HAP-1 (cell line): ENCODE results near the gene MYOM1.

Source experiments
- DNase-seq, 2 experiments: peaks; one replicate each; pipeline ENCODE4 v3.0.0-alpha.2; 2016 to 2020; ENCODE audit warnings: low spot score in 2 of 2
- H3K27me3 ChIP-seq: fragments of 250-450 bp; sonication (Bioruptor Pico); 2 replicates; pipeline ENCODE4 v1.5.1; 2020; ENCODE audit warnings: low read depth, mild to moderate bottlenecking, moderate library complexity
- H3K36me3 ChIP-seq: fragments of 250-450 bp; sonication (Bioruptor Pico); replicated peaks from 2 replicates; pipeline ENCODE4 v1.5.1; 2020; ENCODE audit warnings: mild to moderate bottlenecking
- H3K4me1 ChIP-seq: fragments of 250-450 bp; sonication (Bioruptor Pico); 2 replicates; pipeline ENCODE4 v1.5.1; 2020; ENCODE audit warnings: mild to moderate bottlenecking
- H3K4me3 ChIP-seq: fragments of 250-450 bp; sonication (Bioruptor Pico); 2 replicates; pipeline ENCODE4 v1.5.1; 2020; ENCODE audit warnings: mild to moderate bottlenecking, moderate library complexity
- H3K9me3 ChIP-seq: fragments of 250-450 bp; sonication (Bioruptor Pico); 2 replicates; pipeline ENCODE4 v1.5.1; 2020; ENCODE audit warnings: mild to moderate bottlenecking, moderate library complexity
- in situ Hi-C: fragments of 300-500 bp; cut with MboI; formaldehyde crosslinking; loops from 3 replicates; pipeline ENCODE4 v1.14.3; 2020; ENCODE audit warnings: low sequenced_read_pairs, inconsistent platforms, mixed read lengths

The MYOM1 gene

GRCh38 chr18:3179430-3180089 lies 40.2 kb downstream of the MYOM1 start:
- H3K4me1 ChIP-seq = peaks cover 30% of the 10 kb centered on the region
- H3K4me3 ChIP-seq = no peak overlapping the region
- peak in 1 of 2 experiments; percentile 49 for DNase-seq
- no peaks in the 10 kb centered on the region for H3K9me3 ChIP-seq
- in situ Hi-C loops = no loop called here
- H3K27me3 ChIP-seq = no peaks in the 10 kb centered on the region
- no peaks in the 10 kb centered on the region for H3K36me3 ChIP-seq

GRCh38 chr18:3177902-3178687 lies 41.7 kb downstream of the MYOM1 start:
- peaks cover 30% of the 10 kb centered on the region for H3K4me1 ChIP-seq
- no peaks in the 10 kb centered on the region for H3K9me3 ChIP-seq
- in situ Hi-C loops = no loop called here
- H3K4me3 ChIP-seq = no peak overlapping the region
- no peaks in the 10 kb centered on the region for H3K36me3 ChIP-seq
- peak in 1 of 2 experiments; percentile 34 for DNase-seq
- H3K27me3 ChIP-seq = no peaks in the 10 kb centered on the region

DNA sequence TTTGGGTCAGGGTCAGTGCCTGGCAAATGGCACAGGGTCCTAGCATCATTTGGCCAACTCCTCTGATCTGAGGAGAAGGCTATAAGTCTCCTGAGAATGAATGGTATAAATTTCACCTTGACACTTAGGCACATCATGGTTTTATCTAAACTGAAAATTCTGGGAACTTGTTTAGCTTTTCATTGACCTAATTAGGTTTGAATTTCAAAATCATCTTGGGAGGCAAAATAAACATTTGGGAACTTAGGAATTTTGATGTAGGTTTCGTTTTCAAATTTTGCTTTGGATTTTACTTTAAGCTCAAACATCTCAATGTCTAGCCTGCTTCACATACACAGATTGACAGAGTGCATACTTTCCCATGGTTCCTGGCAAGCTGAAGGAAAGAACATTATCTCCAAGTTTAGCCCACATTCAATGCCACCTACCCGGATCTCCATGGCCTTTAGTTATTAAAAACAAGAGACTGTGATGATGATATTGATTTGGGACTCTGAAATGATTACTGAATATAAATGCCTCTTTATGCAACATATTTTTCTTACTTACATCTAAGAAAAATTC lies 44.5 kb downstream of the MYOM1 start:
- H3K9me3 ChIP-seq = no peaks in the 10 kb centered on the region
- in situ Hi-C loops = no loop called here
- no peak for DNase-seq
- no peak overlapping the region for H3K4me3 ChIP-seq
- 0 out of 2 replicates have a peak, but pooled peaks cover 3% of the 10 kb centered on the region for H3K36me3 ChIP-seq
- no peaks in the 10 kb centered on the region for H3K27me3 ChIP-seq
- H3K4me1 ChIP-seq = peaks cover 23% of the 10 kb centered on the region

DNA sequence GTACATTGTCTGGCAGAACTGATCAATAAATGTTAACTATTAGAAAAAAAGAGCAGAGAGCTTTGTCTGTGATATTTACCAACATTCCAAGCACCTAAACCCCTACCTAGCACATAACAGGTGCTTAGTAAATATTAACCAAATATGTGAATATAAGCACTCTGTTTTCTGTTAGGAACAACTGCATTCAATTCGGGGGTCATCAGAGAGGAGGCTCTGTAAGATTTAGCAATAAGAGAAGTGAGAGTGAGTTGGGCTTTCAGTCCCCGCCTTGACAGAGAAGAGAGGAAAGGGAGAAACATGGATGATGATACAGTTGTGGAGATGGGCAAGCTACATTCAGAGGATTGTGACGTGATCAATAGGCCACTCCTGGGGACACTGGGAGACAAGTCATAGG lies 47.7 kb downstream of the MYOM1 start:
- Histone ChIP-seq H3K9me3 (no peaks in the 10 kb centered on the region), H3K4me1 (no peaks in the 10 kb centered on the region), H3K36me3 (peaks cover 14% of the 10 kb centered on the region), H3K27me3 (no peaks in the 10 kb centered on the region), H3K4me3 (no peak overlapping the region)
- no peak for DNase-seq
- in situ Hi-C loops = no loop called here

DNA sequence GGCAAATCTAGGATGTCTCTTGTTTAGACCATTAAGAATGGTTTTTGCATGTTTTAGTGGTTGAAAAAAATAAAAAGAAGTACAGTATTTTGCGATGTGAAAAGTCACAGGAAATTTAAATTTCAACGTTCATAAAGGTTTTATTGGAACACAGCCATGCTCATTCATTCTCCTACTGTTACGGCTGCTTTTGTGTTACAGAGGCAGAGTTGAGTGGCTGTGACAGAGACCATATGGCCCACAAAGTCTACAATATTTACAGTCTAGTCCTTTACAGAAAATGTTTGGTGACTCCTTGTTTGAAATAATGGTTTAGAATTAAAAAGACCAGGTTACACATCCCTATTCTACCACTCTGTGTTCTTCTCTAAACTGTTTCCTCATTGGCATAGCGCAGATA lies 48.1 kb downstream of the MYOM1 start:
- in situ Hi-C loops = no loop called here
- Histone ChIP-seq H3K4me3 (no peak overlapping the region), H3K4me1 (no peaks in the 10 kb centered on the region), H3K9me3 (no peaks in the 10 kb centered on the region), H3K27me3 (no peaks in the 10 kb centered on the region), H3K36me3 (peaks cover 14% of the 10 kb centered on the region)
- DNase-seq = no peak

DNA sequence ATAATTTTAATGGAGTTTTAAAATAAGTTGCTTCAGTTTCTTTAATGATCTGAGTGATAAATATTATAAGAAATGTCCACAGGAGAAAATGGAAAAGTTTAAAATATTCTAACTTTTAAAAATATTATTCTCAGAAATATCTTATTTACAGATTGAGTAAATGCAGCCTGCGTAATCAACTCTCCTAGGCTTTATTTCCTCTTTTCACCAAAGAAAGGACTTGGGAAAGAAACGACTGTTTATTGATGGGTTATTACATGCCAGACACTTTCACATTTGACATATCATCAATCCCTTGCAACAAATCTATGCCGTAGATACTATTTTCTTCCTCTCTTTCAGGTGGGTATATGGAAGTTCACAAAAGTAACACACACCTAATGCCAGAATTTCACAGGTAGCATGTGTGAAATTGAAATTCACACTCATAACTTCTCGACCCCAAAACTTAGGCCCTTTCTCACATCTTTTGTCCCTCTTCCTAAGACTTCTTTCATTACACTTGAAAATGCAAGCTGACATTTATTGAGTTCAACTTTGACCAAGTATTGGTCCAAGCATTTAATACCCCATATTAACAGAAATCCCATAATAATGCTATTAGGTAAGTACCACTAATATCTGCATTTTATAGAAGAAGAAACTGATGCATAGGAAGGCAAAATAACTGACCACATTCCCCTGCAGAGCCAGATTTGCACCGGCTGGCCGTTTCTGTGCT lies 49.2 kb downstream of the MYOM1 start:
- DNase-seq = no peak

DNA sequence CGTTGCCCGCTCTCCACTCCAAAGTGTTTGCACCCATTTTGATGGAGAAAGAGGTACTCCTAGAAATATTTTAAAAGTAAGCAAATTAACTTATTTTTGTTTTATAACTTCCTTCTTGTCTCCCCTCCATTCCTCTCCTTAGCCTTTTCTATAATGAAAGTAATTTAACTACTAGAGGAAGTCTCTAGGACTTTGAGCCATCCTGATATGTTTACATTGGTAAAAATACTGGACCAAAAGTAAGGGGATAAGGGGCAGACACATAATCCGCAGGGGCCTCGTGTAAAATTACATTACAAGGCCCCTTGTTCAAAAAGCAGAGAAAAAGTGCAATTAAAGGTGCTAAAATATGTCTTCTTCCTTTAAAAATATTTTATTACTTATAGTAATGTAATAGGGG lies 55.4 kb downstream of the MYOM1 start:
- H3K36me3 ChIP-seq = peaks cover 28% of the 10 kb centered on the region
- DNase-seq = no peak
- no peaks in the 10 kb centered on the region for H3K4me1 ChIP-seq
- no peaks in the 10 kb centered on the region for H3K9me3 ChIP-seq
- in situ Hi-C loops = no loop called here
- no peak overlapping the region for H3K4me3 ChIP-seq
- H3K27me3 ChIP-seq = no peaks in the 10 kb centered on the region

More for the DNA sequence above, 49.2 kb downstream of the MYOM1 start:
- Histone ChIP-seq H3K9me3 (no peaks in the 10 kb centered on the region), H3K4me3 (no peak overlapping the region), H3K4me1 (no peaks in the 10 kb centered on the region), H3K36me3 (peaks cover 14% of the 10 kb centered on the region), H3K27me3 (no peaks in the 10 kb centered on the region)
- in situ Hi-C loops = no loop called here

- no peak for DNase-seq
- Histone ChIP-seq H3K36me3 (peaks cover 32% of the 10 kb centered on the region), H3K4me1 (no peaks in the 10 kb centered on the region), H3K9me3 (no peaks in the 10 kb centered on the region), H3K27me3 (peaks cover 3% of the 10 kb centered on the region; the same call in 1 of the 2 replicates), H3K4me3 (no peak overlapping the region)
- in situ Hi-C loops = no loop called here
These were observed 55.8 kb downstream of the MYOM1 start for GRCh38 chr18:3163968-3164367.

GRCh38 chr18:3162181-3162580 lies 57.6 kb downstream of the MYOM1 start:
- Histone ChIP-seq H3K27me3 (peaks cover 3% of the 10 kb centered on the region; the same call in 1 of the 2 replicates), H3K4me1 (no peaks in the 10 kb centered on the region), H3K4me3 (no peak overlapping the region), H3K36me3 (peaks cover 30% of the 10 kb centered on the region), H3K9me3 (no peaks in the 10 kb centered on the region)
- in situ Hi-C loops = no loop called here
- DNase-seq = no peak

- DNase-seq = no peak
- peaks cover 32% of the 10 kb centered on the region for H3K36me3 ChIP-seq
- in situ Hi-C loops = loop anchor here (10.0 kb wide), 1 partner anchor 225 kb away; no protein-coding TSS in a partner anchor
- H3K4me1 ChIP-seq = no peaks in the 10 kb centered on the region
- H3K4me3 ChIP-seq = no peak overlapping the region
- peaks cover 3% of the 10 kb centered on the region; the same call in 1 of the 2 replicates for H3K27me3 ChIP-seq
- no peaks in the 10 kb centered on the region for H3K9me3 ChIP-seq
These were observed 59.9 kb downstream of the MYOM1 start for GRCh38 chr18:3159830-3160229.

- Histone ChIP-seq H3K4me3 (no peak overlapping the region), H3K27me3 (peaks cover 3% of the 10 kb centered on the region; the same call in 1 of the 2 replicates), H3K9me3 (no peaks in the 10 kb centered on the region), H3K36me3 (peaks cover 29% of the 10 kb centered on the region), H3K4me1 (no peaks in the 10 kb centered on the region)
- in situ Hi-C loops = loop anchor here (10.0 kb wide), 1 partner anchor 223 kb away; no protein-coding TSS in a partner anchor
- no peak for DNase-seq
These were observed 62.2 kb downstream of the MYOM1 start for GRCh38 chr18:3157606-3158005.

DNA sequence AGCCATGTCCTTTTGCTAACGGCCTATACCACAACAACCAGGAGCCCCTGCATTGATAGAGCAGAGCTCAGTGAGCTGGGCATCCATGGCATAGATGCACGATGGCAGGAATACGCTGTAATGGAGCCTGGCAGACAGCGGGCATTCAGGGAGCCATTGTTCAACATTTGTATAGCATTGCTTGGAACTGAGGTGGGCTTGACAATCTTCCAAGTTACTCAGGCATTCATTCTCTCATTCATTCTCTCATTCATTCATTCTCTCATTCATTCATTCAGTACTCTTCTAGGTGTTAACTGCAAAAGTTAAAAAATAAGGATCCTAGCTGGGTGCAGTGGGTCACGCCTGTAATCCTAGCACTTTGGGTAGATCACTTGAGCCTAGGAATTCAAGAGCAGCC lies 62.7 kb downstream of the MYOM1 start:
- in situ Hi-C loops = loop anchor here (10.0 kb wide), 1 partner anchor 222 kb away; no protein-coding TSS in a partner anchor
- Histone ChIP-seq H3K4me1 (no peaks in the 10 kb centered on the region), H3K9me3 (no peaks in the 10 kb centered on the region)

GRCh38 chr18:3156325-3156640 lies 63.5 kb downstream of the MYOM1 start:
- H3K4me3 ChIP-seq = no peak overlapping the region
- peaks cover 3% of the 10 kb centered on the region; the same call in 1 of the 2 replicates for H3K27me3 ChIP-seq
- H3K4me1 ChIP-seq = no peaks in the 10 kb centered on the region
- H3K9me3 ChIP-seq = no peaks in the 10 kb centered on the region
- peaks cover 19% of the 10 kb centered on the region for H3K36me3 ChIP-seq
- DNase-seq = no peak
- in situ Hi-C loops = loop anchor here (10.0 kb wide), 1 partner anchor 221 kb away; no protein-coding TSS in a partner anchor

More for the DNA sequence above, 62.7 kb downstream of the MYOM1 start:
- Histone ChIP-seq H3K27me3 (peaks cover 3% of the 10 kb centered on the region; the same call in 1 of the 2 replicates), H3K36me3 (peaks cover 24% of the 10 kb centered on the region), H3K4me3 (no peak overlapping the region)
- DNase-seq = no peak
